ENCODE measurements around the gene CCDC185. TPM values are rescaled to one million over a fixed set of nuclear protein-coding genes. Genes with fewer than 3 reads are reported as not detected.

CCDC185 gene
- total and polyA plus RNA-seq, 2 experiments from 2014 or later: 0.56 TPM; not detected in 1

- TF ChIP-seq ZNF462 (CRISPR knock-in tag; IDR thresholded peaks at IDR 0.05): no peak
These were observed 18.1 kb downstream of the CCDC185 start (continued) for GRCh38 chr1:223411309-223411708.

GRCh38 chr1:223411710-223412109 lies 18.5 kb downstream of the CCDC185 start:
- no peaks in the 10 kb centered on the region for H3K4me1 Mint-ChIP-seq
- no peak overlapping the region for H3K4me3 Mint-ChIP-seq
- no peaks in the 10 kb centered on the region for H3F3A ChIP-seq (replicated peaks; ENCODE audit: low read depth)
- no peaks in the 10 kb centered on the region for H3K27me3 Mint-ChIP-seq (ENCODE audit: insufficient read depth, low read depth, poor library complexity)
- no peaks in the 10 kb centered on the region for H3K36me3 Mint-ChIP-seq (ENCODE audit: low read depth)
- no peaks in the 10 kb centered on the region for H4K20me1 ChIP-seq (replicated peaks; ENCODE audit: insufficient read depth)
- no peak overlapping the region for H3K27ac ChIP-seq (ENCODE audit: low read depth)
- H3K79me2 ChIP-seq (replicated peaks; ENCODE audit: insufficient read depth): no peaks in the 10 kb centered on the region
- no peaks in the 10 kb centered on the region; the same call in 2 of the 3 replicates for H3K9me3 Mint-ChIP-seq
- no peaks in the 10 kb centered on the region for H3K36me3 ChIP-seq (ENCODE audit: insufficient read depth)
- H3K4me1 ChIP-seq (ENCODE audit: insufficient read depth): no peaks in the 10 kb centered on the region
- H3K4me3 ChIP-seq: no peak overlapping the region
- DNase-seq (ENCODE audit: low spot score) (no peak), ATAC-seq (no peak)
- H2AFZ ChIP-seq: no peak overlapping the region
- TF ChIP-seq STAT1 (IDR thresholded peaks at IDR 0.05; ENCODE audit: unreplicated experiment): no peak
- no peak for TF ChIP-seq CTCF (conservative IDR thresholded peaks at IDR 0.05; ENCODE audit: low read depth in 2 of 2)
- no peak for TF ChIP-seq ETS1 (IDR thresholded peaks at IDR 0.05)
- TF ChIP-seq ZNF331 (CRISPR knock-in tag; IDR thresholded peaks at IDR 0.05; ENCODE audit: low read depth): no peak
- no peak overlapping the region for H3K27ac Mint-ChIP-seq
- H3K27me3 ChIP-seq (ENCODE audit: insufficient read depth): no peaks in the 10 kb centered on the region
- H3K9me2 ChIP-seq (ENCODE audit: insufficient read depth): no peaks in the 10 kb centered on the region
- H3K4me2 ChIP-seq: no peak overlapping the region

All from GM23338 (cell line).